H1 (cell line): ENCODE measurements around the gene GRIK2. TPM values are rescaled to one million over a fixed set of nuclear protein-coding genes. Genes with fewer than 3 reads are reported as not detected.

Source experiments
- CTCF ChIA-PET: fragments of 300-600 bp; sonication (Branson Sonifier 250); formaldehyde crosslinking; loops from one replicate; lab custom pipeline; 2021; ENCODE audit not compliant: partially characterized antibody; lab: Charles Lee
- POLR2A ChIA-PET: fragments of 300-600 bp; sonication (Branson Sonifier 250); formaldehyde crosslinking; loops from one replicate; lab custom pipeline; 2021; ENCODE audit warnings: inconsistent platforms; ENCODE audit not compliant: partially characterized antibody; lab: Charles Lee
- DNase-seq, 2 experiments: peaks; one replicate each; pipeline versions ENCODE4 v3.0.0 to v3.0.0-alpha.2; 2010 to 2022; ENCODE audit warnings: low spot score in 2 of 2, low read depth in 1 of 2, mixed read lengths in 1 of 2
- FAIRE-seq: peaks from 2 replicates; lab custom pipeline; 2011; peaks lifted over from hg19 to GRCh38; lab: Jason Lieb, UNC
- H2AFZ ChIP-seq: 2 replicates; pipeline ENCODE4 v1.8.1; 2012; ENCODE audit warnings: low read length, inconsistent platforms
- H2AK5ac ChIP-seq: 2 replicates; pipeline ENCODE4 v1.6.1; 2013; ENCODE audit warnings: low read depth, low read length
- H2BK120ac ChIP-seq: replicated peaks from 2 replicates; pipeline ENCODE3; 2013; ENCODE audit warnings: low read depth, low read length, inconsistent platforms
- H2BK12ac ChIP-seq: 2 replicates; pipeline ENCODE4 v1.6.1; 2013; ENCODE audit warnings: low read depth, low read length
- H2BK15ac ChIP-seq: 2 replicates; pipeline ENCODE4 v1.6.1; 2013; ENCODE audit warnings: low read length
- H2BK20ac ChIP-seq: 2 replicates; pipeline ENCODE4 v1.6.1; 2013; ENCODE audit warnings: low read length
- H2BK5ac ChIP-seq: 2 replicates; pipeline ENCODE4 v1.6.1; 2013; ENCODE audit warnings: low read depth, low read length
- H3K14ac ChIP-seq: 2 replicates; pipeline ENCODE4 v1.6.1; 2013; ENCODE audit warnings: inconsistent platforms; ENCODE audit not compliant: insufficient read length
- H3K18ac ChIP-seq: 2 replicates; pipeline ENCODE4 v1.6.1; 2013; ENCODE audit warnings: low read length; ENCODE audit errors: extremely low read depth
- H3K23ac ChIP-seq: 2 replicates; pipeline ENCODE4 v1.6.1; 2013; ENCODE audit warnings: inconsistent platforms; ENCODE audit not compliant: insufficient read length
- H3K23me2 ChIP-seq: 2 replicates; pipeline ENCODE4 v1.6.1; 2013; ENCODE audit warnings: low read depth, low read length
- H3K27ac ChIP-seq: 2 replicates; pipeline ENCODE4 v1.6.1; 2011; ENCODE audit warnings: low read depth, low read length, inconsistent platforms
- H3K27me3 ChIP-seq, 4 experiments: replicated peaks in 1 of 4; 1 replicate in 1 of 4; 2 replicates in 3 of 4; pipeline versions ENCODE4 v1.6.1 to v1.8.1; 2011 to 2013; ENCODE audit warnings: low read length in 3 of 4, mild to moderate bottlenecking in 3 of 4, inconsistent platforms in 2 of 4, mixed read lengths in 2 of 4, moderate library complexity in 1 of 4; ENCODE audit not compliant: control insufficient read depth in 3 of 4, insufficient read depth in 3 of 4; ENCODE audit errors: extremely low read depth in 1 of 4
- H3K36me3 ChIP-seq, 4 experiments: 2 replicates each; pipeline versions ENCODE4 v1.6.1 to v1.8.1; 2011 to 2013; ENCODE audit warnings: mild to moderate bottlenecking in 4 of 4, low read length in 3 of 4, moderate library complexity in 2 of 4, control low read depth in 1 of 4, inconsistent platforms in 1 of 4; ENCODE audit not compliant: insufficient read depth in 4 of 4, control insufficient read depth in 2 of 4
- H3K4ac ChIP-seq: replicated peaks from 2 replicates; pipeline ENCODE3; 2013; ENCODE audit warnings: low read length, low read depth, mixed read lengths, inconsistent platforms; ENCODE audit not compliant: insufficient read length
- H3K4me1 ChIP-seq, 4 experiments: replicated peaks in 1 of 4; 1 replicate in 1 of 4; 2 replicates in 3 of 4; pipeline versions ENCODE4 v1.6.1 to v1.8.1; 2011 to 2013; ENCODE audit warnings: low read length in 3 of 4, inconsistent platforms in 2 of 4, mixed read lengths in 1 of 4; ENCODE audit not compliant: insufficient read depth in 4 of 4, control insufficient read depth in 3 of 4
- H3K4me2 ChIP-seq, 2 experiments: 2 replicates each; pipeline versions ENCODE4 v1.6.1 to v1.8.1; 2011 to 2013; ENCODE audit warnings: low read depth in 2 of 2, low read length in 2 of 2, control low read depth in 1 of 2, inconsistent platforms in 1 of 2, mild to moderate bottlenecking in 1 of 2; ENCODE audit not compliant: insufficient read depth in 1 of 2
- H3K4me3 ChIP-seq, 4 experiments: fragments of 200-600, 300-600 bp in 1 of 4; sonication (generic), shearing (Covaris generic), sonication (Bioruptor Twin) in 1 of 4; 2 replicates each; pipeline versions ENCODE4 v1.5.1 to v1.8.1; 2011 to 2016; ENCODE audit warnings: low read length in 4 of 4, low read depth in 3 of 4, control low read depth in 2 of 4, inconsistent platforms in 2 of 4, mild to moderate bottlenecking in 2 of 4, mixed read lengths in 1 of 4, moderate library complexity in 1 of 4; ENCODE audit not compliant: insufficient read depth in 2 of 4; ENCODE audit errors: extremely low read depth in 1 of 4
- H3K56ac ChIP-seq: replicated peaks from 2 replicates; pipeline ENCODE3; 2013; ENCODE audit warnings: low read depth, mild to moderate bottlenecking, mixed read lengths, low read length, inconsistent platforms; ENCODE audit not compliant: insufficient read length
- H3K79me1 ChIP-seq: 2 replicates; pipeline ENCODE4 v1.6.1; 2013; ENCODE audit warnings: low read depth, low read length, control low read depth
- H3K79me2 ChIP-seq, 2 experiments: 2 replicates each; pipeline versions ENCODE4 v1.6.1 to v1.8.1; 2012 to 2013; ENCODE audit warnings: low read length in 2 of 2, mild to moderate bottlenecking in 2 of 2, inconsistent platforms in 1 of 2; ENCODE audit not compliant: insufficient read depth in 2 of 2, control insufficient read depth in 1 of 2
- H3K9ac ChIP-seq, 4 experiments: replicated peaks in 1 of 4; 1 replicate in 1 of 4; 2 replicates in 3 of 4; pipeline versions ENCODE4 v1.6.1 to v1.8.1; 2011 to 2013; ENCODE audit warnings: low read depth in 3 of 4, low read length in 3 of 4, control low read depth in 2 of 4, mild to moderate bottlenecking in 2 of 4, moderate library complexity in 2 of 4, inconsistent platforms in 1 of 4; ENCODE audit errors: extremely low read depth in 1 of 4
- H3K9me3 ChIP-seq, 2 experiments: 2 replicates each; pipeline versions ENCODE4 v1.6.1 to v1.8.1; 2012 to 2013; ENCODE audit warnings: mild to moderate bottlenecking in 2 of 2, moderate library complexity in 2 of 2, control low read depth in 1 of 2, inconsistent platforms in 1 of 2, low read depth in 1 of 2, low read length in 1 of 2, mixed read lengths in 1 of 2; ENCODE audit not compliant: insufficient read depth in 2 of 2
- H4K20me1 ChIP-seq, 2 experiments: replicated peaks in 1 of 2; 2 replicates each; pipeline versions ENCODE3 to v1.8.1; 2011 to 2013; ENCODE audit warnings: inconsistent platforms in 2 of 2, low read length in 2 of 2, mild to moderate bottlenecking in 1 of 2; ENCODE audit not compliant: insufficient read depth in 2 of 2, control insufficient read depth in 1 of 2
- H4K5ac ChIP-seq: 2 replicates; pipeline ENCODE4 v1.6.1; 2013; ENCODE audit warnings: low read length, low read depth, mixed read lengths, inconsistent platforms; ENCODE audit not compliant: insufficient read length
- H4K8ac ChIP-seq: 2 replicates; pipeline ENCODE4 v1.8.0; 2013; ENCODE audit warnings: mild to moderate bottlenecking, moderate library complexity, low read length, inconsistent platforms; ENCODE audit not compliant: insufficient read depth; ENCODE audit errors: extremely low read depth
- H4K91ac ChIP-seq: replicated peaks from 2 replicates; pipeline ENCODE3; 2013; ENCODE audit warnings: low read length, mixed read lengths, inconsistent platforms; ENCODE audit not compliant: insufficient read length
- CHD1 ChIP-seq: IDR thresholded peaks from 2 replicates; pipeline ENCODE4 v1.6.1; 2012; ENCODE audit warnings: low read depth, low read length, improper control_type of control experiment
- CREB1 ChIP-seq: IDR thresholded peaks from 2 replicates; pipeline ENCODE4 v1.6.1; 2012; ENCODE audit warnings: inconsistent platforms
- CTBP2 ChIP-seq: IDR thresholded peaks from 2 replicates; pipeline ENCODE4 v1.7.0; 2011; ENCODE audit warnings: borderline replicate concordance, mild to moderate bottlenecking, moderate library complexity, mixed read lengths, low read length; ENCODE audit not compliant: insufficient read depth, insufficient read length
- HDAC6 ChIP-seq: IDR thresholded peaks from one replicate; pipeline ENCODE4 v1.7.1; 2012; ENCODE audit warnings: low read depth, mild to moderate bottlenecking, inconsistent platforms, low read length, moderate library complexity
- RBBP5 ChIP-seq: IDR thresholded peaks from 2 replicates; pipeline ENCODE4 v1.7.1; 2012; ENCODE audit warnings: low read depth, mild to moderate bottlenecking, inconsistent platforms, low read length, moderate library complexity, borderline replicate concordance
- SIN3A ChIP-seq, 2 experiments: IDR thresholded peaks in 1 of 2; conservative IDR thresholded peaks in 1 of 2; 2 replicates each; pipeline ENCODE4 v1.6.1; 2011 to 2012; ENCODE audit warnings: low read length in 2 of 2, improper control_type of control experiment in 1 of 2, low read depth in 1 of 2, mild to moderate bottlenecking in 1 of 2
- WGBS, 2 experiments: shearing (Covaris generic) in 1 of 2; methylation state at CpG; one replicate each; pipeline versions ENCODE4 v1.1.6 to v1.1.7; 2013 to 2015; ENCODE audit warnings: low lambda C conversion rate in 2 of 2, mixed read lengths in 2 of 2, inconsistent platforms in 1 of 2, low coverage in 1 of 2, missing lambda C conversion rate in 1 of 2; ENCODE audit not compliant: insufficient replicate concordance in 2 of 2, insufficient coverage in 1 of 2, insufficient read length in 1 of 2; ENCODE audit errors: extremely low coverage in 1 of 2, missing lambda C conversion rate in 1 of 2; 5-methylcytosine and 5-hydroxymethylcytosine counted together
- polyA plus RNA-seq, 7 experiments: library from polyadenylated mRNA; depleted of rRNA in 3 of 7; stranded (reverse) in 5 of 7; unstranded in 2 of 7; fragments of >200 nt in 5 of 7; fragments of 200-250 nt in 2 of 7; gene quantifications; 1 replicate in 5 of 7; 2 replicates in 1 of 7; 4 replicates in 1 of 7; pipeline versions ENCODE4 v1.2.1 to v1.2.3, GENCODE V29; 2011 to 2013; ENCODE audit warnings: missing spikeins in 2 of 7, mixed read lengths in 2 of 7
- total RNA-seq: library from RNA; stranded (reverse); fragmentation: NEBNext Ultra II Directional; extraction: Animal tissue kit (Norgen Biotek cat#: 25700); gene quantifications from 2 replicates; pipeline ENCODE4 v1.2.1, GENCODE V29; 2021
- TF ChIP-seq, protein P1 (sequence below): IDR thresholded peaks from 2 replicates; pipeline ENCODE4 v1.6.1; 2012; ENCODE audit warnings: inconsistent platforms
- TF ChIP-seq, protein P2 (sequence below), 3 experiments: IDR thresholded peaks; 1 replicate in 2 of 3; 2 replicates in 1 of 3; pipeline versions ENCODE4 v1.5.1 to v1.6.1; 2011; ENCODE audit warnings: low read length in 3 of 3, mild to moderate bottlenecking in 3 of 3, inconsistent platforms in 2 of 3, low read depth in 1 of 3, moderate library complexity in 1 of 3; ENCODE audit not compliant: insufficient read depth in 1 of 3; ENCODE audit errors: control extremely low read depth in 1 of 3

The GRIK2 gene
- total and polyA plus RNA-seq, 2 of the 8 experiments (the other 6 are each of a cell fraction or from before 2014, with no cell fraction given): 1.8 to 2.2 TPM

DNA sequence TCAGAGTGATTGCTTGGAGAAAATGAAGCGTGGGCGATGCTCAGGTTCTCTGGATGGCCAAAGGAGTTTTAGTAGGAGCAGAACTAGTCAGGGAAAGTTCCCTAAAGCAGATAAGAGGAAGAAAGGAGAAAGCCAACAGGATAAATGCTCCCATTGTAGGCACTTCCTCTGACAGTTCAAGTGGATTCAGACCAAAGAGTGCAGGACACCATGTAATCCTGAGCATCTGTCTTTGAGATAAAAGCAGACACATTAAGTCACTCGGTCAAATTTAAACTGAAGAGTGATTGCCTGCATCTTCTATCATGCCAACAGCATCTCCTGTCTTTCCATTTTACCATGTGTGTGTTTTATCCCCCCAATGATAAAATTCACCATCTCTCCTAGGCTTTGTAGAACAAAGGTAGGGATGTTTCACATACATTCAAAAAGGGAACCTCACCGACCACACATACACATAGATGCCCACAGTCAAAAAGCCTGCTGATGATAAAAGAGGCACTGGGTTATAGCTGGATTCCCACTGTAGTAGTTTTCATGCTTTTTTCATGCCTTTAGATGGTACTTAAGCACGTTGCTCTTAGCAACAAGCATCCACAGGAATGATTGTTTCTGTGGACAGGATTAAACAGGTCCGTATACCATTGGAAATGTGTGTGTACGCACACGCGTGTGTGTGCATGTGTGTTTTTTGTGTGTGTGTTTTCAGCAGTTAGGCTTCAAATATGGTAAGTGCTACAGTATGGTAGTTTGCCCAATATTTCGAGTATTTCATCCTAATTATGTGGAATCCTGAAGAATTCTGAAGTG is 7.0 kb downstream of the GRIK2 start:
- H2BK12ac ChIP-seq: no peak overlapping the region
- WGBS, 2 experiments: 75% methylated on average over 10 of the region's 10 CpGs; no CpG with 5 or more reads in 1 of the 2 experiments
- TF ChIP-seq, protein P1, sequence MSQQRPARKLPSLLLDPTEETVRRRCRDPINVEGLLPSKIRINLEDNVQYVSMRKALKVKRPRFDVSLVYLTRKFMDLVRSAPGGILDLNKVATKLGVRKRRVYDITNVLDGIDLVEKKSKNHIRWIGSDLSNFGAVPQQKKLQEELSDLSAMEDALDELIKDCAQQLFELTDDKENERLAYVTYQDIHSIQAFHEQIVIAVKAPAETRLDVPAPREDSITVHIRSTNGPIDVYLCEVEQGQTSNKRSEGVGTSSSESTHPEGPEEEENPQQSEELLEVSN: no peak
- TF ChIP-seq CHD1 (no peak), CTBP2 (no peak), RBBP5 (no peak), CREB1 (no peak), SIN3A (conservative IDR thresholded peaks at IDR 0.05 in 1 of 2, IDR thresholded peaks at IDR 0.05 in 1 of 2; ENCODE audit: low read depth in 1 of 2, low read length in 2 of 2) (no peak), HDAC6 (no peak)
- TF ChIP-seq, protein P2, sequence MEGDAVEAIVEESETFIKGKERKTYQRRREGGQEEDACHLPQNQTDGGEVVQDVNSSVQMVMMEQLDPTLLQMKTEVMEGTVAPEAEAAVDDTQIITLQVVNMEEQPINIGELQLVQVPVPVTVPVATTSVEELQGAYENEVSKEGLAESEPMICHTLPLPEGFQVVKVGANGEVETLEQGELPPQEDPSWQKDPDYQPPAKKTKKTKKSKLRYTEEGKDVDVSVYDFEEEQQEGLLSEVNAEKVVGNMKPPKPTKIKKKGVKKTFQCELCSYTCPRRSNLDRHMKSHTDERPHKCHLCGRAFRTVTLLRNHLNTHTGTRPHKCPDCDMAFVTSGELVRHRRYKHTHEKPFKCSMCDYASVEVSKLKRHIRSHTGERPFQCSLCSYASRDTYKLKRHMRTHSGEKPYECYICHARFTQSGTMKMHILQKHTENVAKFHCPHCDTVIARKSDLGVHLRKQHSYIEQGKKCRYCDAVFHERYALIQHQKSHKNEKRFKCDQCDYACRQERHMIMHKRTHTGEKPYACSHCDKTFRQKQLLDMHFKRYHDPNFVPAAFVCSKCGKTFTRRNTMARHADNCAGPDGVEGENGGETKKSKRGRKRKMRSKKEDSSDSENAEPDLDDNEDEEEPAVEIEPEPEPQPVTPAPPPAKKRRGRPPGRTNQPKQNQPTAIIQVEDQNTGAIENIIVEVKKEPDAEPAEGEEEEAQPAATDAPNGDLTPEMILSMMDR (IDR thresholded peaks at IDR 0.05; ENCODE audit: control extremely low read depth in 1 of 3, insufficient read depth in 1 of 3, low read depth in 1 of 3, low read length in 3 of 3): no peak

More for the DNA sequence above, 7.0 kb downstream of the GRIK2 start:
- no peaks in the 10 kb centered on the region for H3K9me3 ChIP-seq
- peaks cover 8 to 35% (median 14%) of the 10 kb centered on the region in 4 experiments for H3K4me1 ChIP-seq
- H3K36me3 ChIP-seq: no peaks in the 10 kb centered on the region
- peak overlapping the region in 3 of 4 experiments; percentile 11 to 66 (median 58); a peak in 4 of 8 replicates for H3K4me3 ChIP-seq
- no peak overlapping the region for H2AK5ac ChIP-seq
- no peak overlapping the region for H3K56ac ChIP-seq
- no peak overlapping the region for H2BK15ac ChIP-seq
- FAIRE-seq: peak; percentile 52
- peaks cover 16 to 48% (median 33%) of the 10 kb centered on the region in 4 experiments; a peak in 6 of 7 replicates for H3K27me3 ChIP-seq
- no peak overlapping the region for H3K4ac ChIP-seq
- H2BK5ac ChIP-seq: no peak overlapping the region
- peaks cover 28% of the 10 kb centered on the region for H3K23me2 ChIP-seq
- no peak overlapping the region for H3K23ac ChIP-seq
- H3K14ac ChIP-seq: no peak overlapping the region
- H4K8ac ChIP-seq: no peak overlapping the region
- no peak overlapping the region for H2AFZ ChIP-seq
- no peak overlapping the region for H4K91ac ChIP-seq
- ChIA-PET POLR2A (no interaction called here), CTCF (no interaction called here)
- DNase-seq: no peak
- no peaks in the 10 kb centered on the region; the same call in 1 of the 2 replicates for H3K79me1 ChIP-seq
- H3K18ac ChIP-seq: no peak overlapping the region
- no peak overlapping the region for H2BK120ac ChIP-seq
- peak overlapping the region; percentile 76; the same call in 1 of the 2 replicates for H2BK20ac ChIP-seq
- no peaks in the 10 kb centered on the region for H3K79me2 ChIP-seq
- peaks cover 0 to 2% of the 10 kb centered on the region in 2 experiments for H4K20me1 ChIP-seq
- no peak overlapping the region for H3K9ac ChIP-seq
- H3K27ac ChIP-seq: no peak overlapping the region
- no peak overlapping the region for H4K5ac ChIP-seq
- H3K4me2 ChIP-seq: peak overlapping the region; percentile 94 to 98; a peak in 2 of 4 replicates
